ENCODE data around the gene OGFOD3.
"Not testable (repeated sequence)": the region's sequence is repeated elsewhere in the genome, so short reads cannot be mapped to it uniquely, and the experiment has no call there.

The OGFOD3 gene

GRCh38 chr17:82351713-82352488 is 66.5 kb downstream of the OGFOD3 start:
- H3K4me3 ChIP-seq (ENCODE audit: low read length): no peak overlapping the region
- DNase-seq (ENCODE audit: low read depth): peak; percentile 54
- peak; percentile 90 for TF ChIP-seq CTCF (conservative IDR thresholded peaks at IDR 0.05; ENCODE audit: low read depth, low read length)

- DNase-seq (ENCODE audit: low read depth): no peak
- no peak overlapping the region for H3K4me3 ChIP-seq (ENCODE audit: low read length)
- TF ChIP-seq CTCF (conservative IDR thresholded peaks at IDR 0.05; ENCODE audit: low read depth, low read length): no peak
Measured at GRCh38 chr17:82351254-82351712, 67.1 kb downstream of the OGFOD3 start.

- no peak for DNase-seq (ENCODE audit: low read depth)
- H3K4me3 ChIP-seq (ENCODE audit: low read length): no peak overlapping the region
Measured at GRCh38 chr17:82350182-82351030, 68.0 kb downstream of the OGFOD3 start.

GRCh38 chr17:82349287-82349701 is 69.1 kb downstream of the OGFOD3 start:
- no peak for DNase-seq (ENCODE audit: low read depth)
- no peak overlapping the region for H3K4me3 ChIP-seq (ENCODE audit: low read length)
- TF ChIP-seq CTCF (conservative IDR thresholded peaks at IDR 0.05; ENCODE audit: low read depth, low read length): no peak

More at GRCh38 chr17:82350182-82351030, 68.0 kb downstream of the OGFOD3 start:
- no peak for TF ChIP-seq CTCF (conservative IDR thresholded peaks at IDR 0.05; ENCODE audit: low read depth, low read length)

- TF ChIP-seq CTCF (conservative IDR thresholded peaks at IDR 0.05; ENCODE audit: low read depth, low read length): no peak
- DNase-seq (ENCODE audit: low read depth): no peak
- H3K4me3 ChIP-seq (ENCODE audit: low read length): no peak overlapping the region
Measured at GRCh38 chr17:82348866-82349265, 69.5 kb downstream of the OGFOD3 start.

- no peak for TF ChIP-seq CTCF (conservative IDR thresholded peaks at IDR 0.05; ENCODE audit: low read depth, low read length)
- DNase-seq (ENCODE audit: low read depth): no peak
- H3K4me3 ChIP-seq (ENCODE audit: low read length): no peak overlapping the region
Measured at GRCh38 chr17:82348434-82348833, 70.0 kb downstream of the OGFOD3 start.

GRCh38 chr17:82347994-82348393 is 70.4 kb downstream of the OGFOD3 start:
- not testable (repeated sequence) for DNase-seq (ENCODE audit: low read depth); H3K4me3 ChIP-seq (ENCODE audit: low read length)

Data from retinal pigment epithelial cell (primary cell).